Stimulated activated CD8-positive, alpha-beta memory T cell treated with anti-CD3 and anti-CD28 coated beads, Interleukin-2, amount 100 ng/mL, for 48 hours (primary cell): Measurements from ENCODE around the gene GUCY2D.
"Not testable (repeated sequence)": the region's sequence is repeated elsewhere in the genome, so short reads cannot be mapped to it uniquely, and the experiment has no call there.

Experiments used
- DNase-seq, 2 donors: peaks; one replicate each; pipeline ENCODE4 v3.0.0-alpha.2; 2020; ENCODE audit warnings: low read depth in 2 of 2

GUCY2D gene

GRCh38 chr17:8044819-8045810 is 42.7 kb downstream of the GUCY2D start:
- no peak for DNase-seq

GRCh38 chr17:8046306-8046928 is 44.0 kb downstream of the GUCY2D start:
- DNase-seq: no peak

- DNase-seq: no peak
Measured at GRCh38 chr17:8046929-8047768, 44.7 kb downstream of the GUCY2D start.

GRCh38 chr17:8047769-8048110 is 45.3 kb downstream of the GUCY2D start:
- DNase-seq: no peak

GRCh38 chr17:8048236-8048635 is 45.8 kb downstream of the GUCY2D start:
- DNase-seq: no peak

- DNase-seq: no peak
Measured at GRCh38 chr17:8048736-8049135, 46.3 kb downstream of the GUCY2D start.

GRCh38 chr17:8051831-8052230 is 49.4 kb downstream of the GUCY2D start:
- no peak for DNase-seq

- no peak for DNase-seq
Measured at GRCh38 chr17:8052256-8053252, 50.1 kb downstream of the GUCY2D start.

- no peak for DNase-seq
Measured at GRCh38 chr17:8053600-8053999, 51.2 kb downstream of the GUCY2D start.

GRCh38 chr17:8055851-8056231 is 53.4 kb downstream of the GUCY2D start:
- no peak for DNase-seq

GRCh38 chr17:8056232-8056975 is 54.0 kb downstream of the GUCY2D start:
- no peak for DNase-seq

- no peak for DNase-seq
Measured at GRCh38 chr17:8056976-8057625, 54.7 kb downstream of the GUCY2D start.

- no peak for DNase-seq
Measured at GRCh38 chr17:8057691-8058114, 55.3 kb downstream of the GUCY2D start.

- DNase-seq: no peak
Measured at GRCh38 chr17:8059131-8059530, 56.7 kb downstream of the GUCY2D start.

GRCh38 chr17:8060274-8060673 is 57.9 kb downstream of the GUCY2D start:
- DNase-seq: no peak

- not testable (repeated sequence) for DNase-seq
Measured at GRCh38 chr17:8061851-8062250, 59.4 kb downstream of the GUCY2D start.

GRCh38 chr17:8062435-8062806 is 60.0 kb downstream of the GUCY2D start:
- DNase-seq: no peak

- DNase-seq: no peak
Measured at GRCh38 chr17:8062807-8063483, 60.5 kb downstream of the GUCY2D start.
